Measurements from ENCODE around the gene MSH2.
"Not testable (repeated sequence)": the region's sequence is repeated elsewhere in the genome, so short reads cannot be mapped to it uniquely, and the experiment has no call there.

The MSH2 gene

DNA sequence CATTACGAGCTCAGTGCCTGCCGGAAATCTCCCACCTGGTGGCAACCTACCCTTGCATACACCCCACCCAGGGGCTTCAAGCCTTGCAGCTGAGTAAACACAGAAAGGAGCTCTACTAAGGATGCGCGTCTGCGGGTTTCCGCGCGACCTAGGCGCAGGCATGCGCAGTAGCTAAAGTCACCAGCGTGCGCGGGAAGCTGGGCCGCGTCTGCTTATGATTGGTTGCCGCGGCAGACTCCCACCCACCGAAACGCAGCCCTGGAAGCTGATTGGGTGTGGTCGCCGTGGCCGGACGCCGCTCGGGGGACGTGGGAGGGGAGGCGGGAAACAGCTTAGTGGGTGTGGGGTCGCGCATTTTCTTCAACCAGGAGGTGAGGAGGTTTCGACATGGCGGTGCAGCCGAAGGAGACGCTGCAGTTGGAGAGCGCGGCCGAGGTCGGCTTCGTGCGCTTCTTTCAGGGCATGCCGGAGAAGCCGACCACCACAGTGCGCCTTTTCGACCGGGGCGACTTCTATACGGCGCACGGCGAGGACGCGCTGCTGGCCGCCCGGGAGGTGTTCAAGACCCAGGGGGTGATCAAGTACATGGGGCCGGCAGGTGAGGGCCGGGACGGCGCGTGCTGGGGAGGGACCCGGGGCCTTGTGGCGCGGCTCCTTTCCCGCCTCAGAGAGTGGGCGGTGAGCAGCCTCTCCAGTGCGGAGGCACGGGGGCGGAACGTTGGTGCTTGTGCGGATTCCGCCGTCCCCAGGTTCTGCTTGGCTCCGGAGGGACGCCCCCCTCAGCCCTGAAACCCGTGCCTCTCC, at the start of gene MSH2:
TSS of gene MSH2 (plus strand) at position 352 of the 804 bp plus-strand sequence. CDS start at position 388, 36 bp downstream.
- peak; percentile 98 for DNase-seq

DNA sequence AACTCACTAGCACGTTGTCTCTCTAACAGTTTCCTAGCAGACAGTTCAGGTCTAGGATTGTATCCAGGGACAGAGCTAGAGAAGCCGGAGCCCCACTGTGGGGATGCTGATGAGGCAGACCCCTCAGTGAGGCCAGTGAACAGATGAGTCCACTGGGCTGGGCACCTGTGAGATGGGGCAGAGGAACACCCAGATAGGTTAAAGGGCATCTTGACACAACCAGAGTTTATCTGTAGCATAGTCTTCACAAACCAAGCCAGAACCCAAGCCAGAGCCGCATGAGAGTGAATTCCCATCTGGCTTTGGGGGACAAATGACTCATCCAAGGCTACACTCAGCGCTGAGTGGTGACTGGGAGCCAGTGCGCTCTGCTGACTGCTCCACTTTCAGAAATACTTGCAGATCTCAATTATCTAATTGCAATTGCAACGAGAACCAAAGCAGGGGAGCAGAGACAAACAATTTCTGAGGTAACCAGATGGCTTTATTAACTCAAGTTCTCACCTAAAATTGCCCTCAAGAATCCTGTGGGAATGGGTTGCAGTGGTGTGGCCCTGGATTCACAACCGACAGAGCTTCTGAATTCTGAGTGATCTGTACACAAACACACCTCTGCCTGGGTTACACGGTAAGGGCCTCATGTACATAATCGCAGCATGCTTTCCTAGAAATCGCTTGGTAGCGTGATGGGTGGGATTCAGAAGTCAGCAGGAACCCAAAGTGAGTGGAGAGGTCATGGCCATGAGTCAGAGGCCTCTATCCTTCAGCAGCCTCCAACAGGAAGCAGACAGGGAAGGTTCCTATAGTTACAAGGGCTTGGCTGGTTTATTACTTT, 48.7 kb upstream of the MSH2 start:
- no peak for DNase-seq

DNA sequence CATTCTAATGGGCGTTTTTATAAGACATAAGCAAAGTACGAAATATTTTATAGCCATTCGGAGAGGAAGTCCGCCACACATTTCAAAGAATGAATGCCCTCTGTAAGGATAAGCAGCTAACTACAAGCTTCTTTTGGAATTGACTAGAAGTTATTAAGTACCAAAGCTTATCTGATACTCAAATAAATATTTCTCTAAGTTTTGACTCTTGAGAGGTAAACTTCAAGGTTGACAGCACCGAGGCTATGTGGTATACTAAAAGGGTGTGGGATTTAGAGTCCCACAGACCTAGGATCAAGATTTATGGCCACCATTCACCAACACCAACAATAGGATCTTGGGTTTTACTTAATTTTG, 48.1 kb upstream of the MSH2 start:
- no peak for DNase-seq

DNA sequence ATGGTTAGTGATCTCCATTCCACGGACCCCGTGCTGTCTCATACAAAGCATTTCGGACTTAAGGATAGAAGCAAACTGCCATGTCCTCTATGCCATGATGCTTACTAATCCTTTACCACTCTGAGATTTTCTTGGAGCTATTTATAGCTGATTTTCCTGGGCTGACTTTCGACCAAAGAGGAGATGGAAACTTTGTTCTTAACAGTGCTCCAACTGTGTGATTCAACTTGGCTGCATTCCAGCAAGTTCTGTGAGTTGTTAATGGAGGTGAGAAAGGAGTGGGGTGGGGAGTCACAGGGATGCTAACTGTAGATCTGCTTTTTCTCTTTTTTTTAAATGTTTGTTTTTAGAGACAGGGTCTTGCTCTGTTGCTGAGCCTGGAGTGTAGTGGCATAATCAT, 45.5 kb upstream of the MSH2 start:
- peak; percentile 15 for DNase-seq

DNA sequence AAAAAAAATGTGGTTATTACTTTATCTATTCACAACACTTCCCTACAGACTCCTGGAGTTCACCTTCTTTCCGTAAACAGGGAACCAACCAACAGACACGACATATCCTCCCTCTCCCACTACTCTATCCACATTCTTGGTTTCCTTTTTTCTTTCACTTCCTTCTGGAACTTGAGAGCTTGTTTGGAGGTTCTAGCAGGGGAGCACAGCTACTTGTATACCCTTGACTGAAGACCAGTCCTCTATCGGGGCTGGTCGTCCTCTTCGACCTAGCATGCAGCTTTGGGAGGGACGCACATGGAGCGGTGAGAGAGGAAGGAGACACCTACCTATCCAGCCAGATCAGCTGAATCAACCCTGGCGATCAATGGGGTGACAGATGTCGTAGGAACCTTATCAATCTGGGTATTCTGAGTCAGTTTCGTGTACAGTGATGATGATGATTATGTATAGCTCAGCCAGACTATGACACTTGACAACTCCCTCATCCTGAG, 43.5 kb upstream of the MSH2 start:
- DNase-seq = no peak

DNA sequence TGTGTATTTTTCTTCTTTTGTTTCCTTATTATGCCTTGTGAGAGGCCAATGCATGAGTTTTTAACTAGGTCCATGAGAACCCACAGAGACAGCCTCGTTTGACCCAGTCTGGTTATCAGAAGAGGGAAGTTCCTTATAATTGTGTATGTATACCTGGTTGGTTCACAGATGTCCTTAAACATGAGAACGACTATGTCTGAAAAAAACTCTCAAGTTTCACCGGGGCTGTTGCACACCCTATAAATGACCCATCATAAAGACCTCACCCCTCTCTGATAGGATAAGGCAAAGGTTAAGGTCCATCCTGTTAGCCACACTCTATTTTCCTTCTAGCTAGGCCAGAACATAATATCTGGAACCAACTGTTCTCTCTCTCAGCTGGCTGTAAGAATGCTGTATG, 42.7 kb upstream of the MSH2 start:
- DNase-seq = no peak

DNA sequence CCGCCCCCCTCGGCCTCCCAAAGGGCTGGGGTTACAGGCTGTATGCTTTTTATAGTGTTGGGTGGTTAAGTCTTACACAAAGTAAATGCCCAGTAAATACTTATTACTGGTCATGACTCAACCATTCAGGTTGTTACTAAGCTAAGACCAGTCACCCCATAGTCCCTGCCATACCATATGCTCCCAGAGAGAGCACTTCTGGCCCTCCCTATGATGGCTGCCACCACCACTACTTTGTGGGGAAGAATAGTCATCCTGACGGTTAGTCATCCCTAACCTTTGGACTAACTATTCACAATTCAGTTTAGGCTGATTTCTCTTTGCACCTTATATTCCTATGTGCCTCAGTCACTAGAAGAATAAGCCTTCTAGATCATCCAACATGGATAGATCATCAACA, 42.0 kb upstream of the MSH2 start:
- DNase-seq = no peak

DNA sequence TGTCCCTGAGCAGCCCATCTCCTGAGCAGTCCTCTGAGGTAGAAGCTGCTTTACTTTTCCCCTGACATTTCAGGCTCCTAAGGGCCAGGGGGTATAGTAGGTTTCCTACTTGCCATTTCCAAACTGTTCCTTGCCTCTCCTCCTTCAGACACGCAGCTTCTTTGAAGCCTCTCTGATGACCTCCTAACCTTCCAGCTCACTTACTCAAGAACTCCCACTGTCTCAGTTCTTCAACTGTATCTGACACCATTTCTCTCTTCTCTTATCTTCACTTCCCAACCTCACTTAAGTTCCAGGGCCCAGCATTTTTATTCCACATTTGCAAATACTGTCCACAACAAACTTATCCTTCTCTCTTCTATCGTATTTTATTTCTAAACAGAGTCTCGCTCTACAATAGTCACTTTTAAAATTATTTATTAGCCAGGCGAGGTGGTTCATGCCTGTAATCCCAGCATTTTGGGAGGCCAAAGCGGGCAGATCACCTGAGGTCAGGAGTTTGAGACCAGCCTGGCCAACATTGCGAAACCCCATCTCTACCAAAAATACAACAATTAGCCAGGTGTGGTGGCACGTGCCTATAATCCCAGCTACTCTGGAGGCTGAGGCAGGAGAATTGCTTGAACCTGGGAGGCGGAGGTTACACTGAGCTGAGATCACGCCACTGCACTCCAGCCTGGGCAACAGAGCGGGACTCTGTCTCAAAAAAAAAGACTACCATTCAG, 41.3 kb upstream of the MSH2 start:
- not testable (repeated sequence) for DNase-seq

DNA sequence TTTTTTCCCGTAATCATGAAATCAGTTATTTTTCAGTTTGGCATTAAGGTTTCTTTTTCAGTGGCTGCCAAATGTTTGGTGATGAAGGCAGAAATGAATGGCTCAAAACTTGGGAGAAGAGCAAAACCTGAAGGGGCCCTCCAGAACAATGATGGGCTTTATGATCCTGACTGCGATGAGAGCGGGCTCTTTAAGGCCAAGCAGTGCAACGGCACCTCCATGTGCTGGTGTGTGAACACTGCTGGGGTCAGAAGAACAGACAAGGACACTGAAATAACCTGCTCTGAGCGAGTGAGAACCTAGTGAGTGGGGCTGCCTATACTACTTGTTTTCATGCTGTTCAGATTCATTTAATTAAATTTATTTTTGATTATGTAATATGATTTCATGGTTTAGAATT, 29.2 kb upstream of the MSH2 start:
- DNase-seq = peak; percentile 6

DNA sequence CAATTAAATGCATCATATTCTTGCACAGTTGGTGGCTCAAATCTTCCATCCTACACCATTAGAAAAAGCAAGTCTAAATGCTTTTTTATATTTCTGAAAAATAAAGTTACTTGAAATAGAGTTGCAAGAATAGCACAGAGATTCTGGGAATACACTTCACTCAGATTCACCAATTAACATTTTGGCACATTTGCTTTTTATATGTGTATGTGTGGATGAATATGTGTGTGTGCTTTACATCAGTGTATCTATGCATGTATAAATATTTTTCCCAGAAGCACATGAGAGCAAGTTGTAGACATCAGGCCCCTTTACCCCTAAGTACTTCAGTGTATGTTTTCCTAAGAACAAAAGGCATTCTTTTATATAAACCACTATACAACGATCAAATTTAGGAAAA, 27.6 kb upstream of the MSH2 start:
- DNase-seq = no peak

DNA sequence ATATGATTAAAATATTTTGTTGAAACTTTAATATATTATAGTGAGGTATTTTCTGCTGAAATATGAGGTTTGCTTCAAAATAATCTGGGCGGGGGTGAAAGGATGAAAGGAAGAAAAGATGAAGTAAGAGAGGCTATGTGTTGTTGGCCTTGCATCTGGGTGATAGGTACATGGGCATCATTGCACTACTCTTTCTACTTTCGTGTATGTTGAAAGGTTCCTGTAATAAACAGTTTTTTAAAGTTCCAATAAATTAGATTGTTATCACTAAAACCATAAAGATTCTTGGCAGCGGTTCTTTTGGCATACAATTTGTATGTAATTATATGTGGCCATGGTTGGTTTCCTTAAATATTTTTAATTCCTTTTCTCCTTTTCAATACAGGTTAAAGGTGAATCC, 23.6 kb upstream of the MSH2 start:
- DNase-seq = no peak

DNA sequence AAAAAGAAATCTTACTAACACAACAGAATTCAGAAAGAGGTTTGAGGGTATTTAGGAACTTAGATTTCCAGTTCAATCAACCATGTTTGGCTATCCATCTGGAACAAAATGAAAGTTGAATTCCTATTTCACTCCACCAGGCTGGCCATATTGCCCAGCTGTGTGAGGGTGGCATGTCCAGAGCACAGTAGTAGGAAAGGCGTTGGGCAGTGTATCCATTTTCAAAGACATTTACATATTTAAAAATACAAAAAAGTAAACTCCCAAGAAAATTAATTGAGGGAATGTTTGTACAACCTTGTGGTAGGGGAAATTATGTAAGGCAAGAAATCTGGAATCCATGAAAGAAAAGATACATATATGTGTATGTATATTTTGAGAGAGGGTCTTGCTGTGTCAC, 21.5 kb upstream of the MSH2 start:
- no peak for DNase-seq

DNA sequence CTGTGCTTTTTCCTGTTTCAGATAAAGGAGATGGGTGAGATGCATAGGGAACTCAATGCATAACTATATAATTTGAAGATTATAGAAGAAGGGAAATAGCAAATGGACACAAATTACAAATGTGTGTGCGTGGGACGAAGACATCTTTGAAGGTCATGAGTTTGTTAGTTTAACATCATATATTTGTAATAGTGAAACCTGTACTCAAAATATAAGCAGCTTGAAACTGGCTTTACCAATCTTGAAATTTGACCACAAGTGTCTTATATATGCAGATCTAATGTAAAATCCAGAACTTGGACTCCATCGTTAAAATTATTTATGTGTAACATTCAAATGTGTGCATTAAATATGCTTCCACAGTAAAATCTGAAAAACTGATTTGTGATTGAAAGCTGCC, 16.4 kb upstream of the MSH2 start:
- DNase-seq = no peak

DNA sequence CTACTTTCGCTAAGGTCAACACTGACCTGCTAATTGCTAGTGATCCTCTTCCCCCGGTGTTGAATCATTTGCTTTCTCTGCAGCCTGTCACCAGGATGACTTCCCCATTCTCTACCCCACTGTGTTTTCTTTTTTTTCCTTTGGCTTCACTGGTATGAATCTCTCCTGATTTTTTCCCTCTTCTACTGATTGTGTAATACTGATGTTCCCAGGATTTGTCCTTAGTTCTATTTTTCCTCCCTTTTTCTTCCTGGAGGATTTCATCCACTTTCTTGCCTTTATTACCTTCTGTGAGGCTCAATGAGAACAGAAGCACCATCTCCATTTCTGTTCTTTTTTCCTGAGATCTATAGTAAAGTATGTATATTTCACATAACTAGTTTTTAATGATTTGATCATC, 14.1 kb upstream of the MSH2 start:
- no peak for DNase-seq

DNA sequence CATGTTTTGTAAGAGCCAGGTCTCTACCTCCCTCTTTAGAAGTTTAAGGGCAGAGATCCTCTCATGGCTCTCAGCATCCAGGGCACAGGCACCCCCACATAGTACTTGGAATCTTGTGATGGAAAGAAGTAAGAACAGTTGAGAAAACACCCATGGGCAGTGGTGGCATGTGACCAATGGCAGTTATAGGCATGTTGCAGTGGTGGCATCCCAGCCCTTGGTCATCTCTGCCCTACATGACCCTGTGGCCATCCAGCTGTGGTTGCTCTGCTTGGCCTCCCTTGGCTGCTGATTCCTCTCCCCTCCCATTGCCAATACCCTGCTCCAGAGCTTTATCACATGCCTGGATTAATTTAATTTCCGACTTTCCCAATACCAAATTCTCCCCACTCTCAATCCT, 13.3 kb upstream of the MSH2 start:
- DNase-seq = no peak

DNA sequence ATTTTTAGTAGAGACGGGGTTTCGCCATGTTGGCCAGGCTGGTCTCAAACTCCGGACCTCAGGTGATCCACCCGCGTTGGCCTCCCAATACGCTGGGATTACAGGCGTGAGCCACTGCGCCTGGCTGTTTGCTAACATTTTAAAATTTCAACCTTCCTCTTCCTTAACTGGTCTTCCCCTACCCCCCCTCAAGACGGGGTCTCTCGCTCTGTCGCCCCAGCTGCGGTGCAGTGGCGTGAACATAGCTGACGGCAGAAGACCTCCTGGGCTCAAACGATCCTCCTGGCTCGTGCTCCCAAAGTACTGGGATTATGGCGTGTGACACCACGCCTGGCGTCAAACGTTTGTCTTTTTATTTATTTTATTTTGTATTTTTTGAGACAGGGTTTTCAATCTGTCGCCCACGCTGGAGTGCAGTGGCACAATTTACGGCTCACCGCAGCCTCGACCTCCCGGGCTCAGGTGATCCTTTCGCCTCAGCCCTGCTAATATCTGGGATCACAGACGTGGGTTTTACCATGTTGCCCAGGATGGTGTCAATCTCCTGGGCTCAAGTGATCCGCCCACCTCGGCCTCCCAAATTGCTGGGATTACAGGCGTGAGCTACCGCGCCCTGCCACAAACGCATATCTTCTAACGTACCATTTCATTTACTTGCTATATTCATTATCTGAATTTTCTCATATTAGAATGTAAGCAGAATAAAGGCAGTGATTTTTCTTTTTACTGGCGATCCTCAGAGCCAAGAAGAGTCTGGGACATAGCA, 984 bp upstream of the MSH2 start:
- no peak for DNase-seq

DNA sequence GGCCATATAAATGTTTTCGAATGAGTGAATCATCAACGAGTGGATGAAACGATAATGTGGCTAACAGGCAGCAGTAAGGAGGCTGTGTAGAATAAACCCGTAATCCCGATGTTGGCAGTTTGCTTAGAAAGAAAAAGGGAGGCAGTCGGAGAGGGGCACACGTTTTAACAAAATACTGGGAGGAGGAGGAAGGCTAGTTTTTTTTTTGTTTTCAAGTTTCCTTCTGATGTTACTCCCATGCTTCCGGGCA, 476 bp upstream of the MSH2 start:
- DNase-seq = no peak

DNA sequence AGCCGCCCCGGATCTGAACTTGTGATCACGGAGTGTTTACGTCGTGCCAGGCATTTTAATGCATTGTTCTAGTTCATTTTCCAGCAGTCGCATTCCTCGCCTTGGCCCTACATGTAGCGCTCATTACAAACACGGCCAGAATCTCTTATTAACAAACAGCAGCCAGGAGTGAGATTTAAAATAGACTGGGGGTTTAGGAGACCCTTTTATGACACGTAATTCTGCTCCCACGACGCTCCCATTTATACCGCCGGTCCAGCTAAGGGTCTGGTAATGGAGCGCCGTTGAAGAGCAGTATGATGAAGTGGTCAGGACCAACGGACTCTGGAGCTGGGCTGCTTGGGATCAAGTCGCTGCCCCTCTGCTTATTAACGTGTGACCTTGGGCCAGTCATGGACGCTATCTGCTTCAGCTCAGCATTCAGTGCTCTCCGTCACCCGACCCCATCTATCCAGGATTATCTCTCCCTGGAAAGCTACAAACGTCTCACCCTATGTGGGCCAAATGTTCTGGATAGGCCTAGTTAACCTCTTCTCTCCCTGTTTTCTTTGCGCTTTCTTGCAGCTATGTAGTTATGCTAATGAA, 745 bp downstream of the MSH2 start:
- DNase-seq = no peak

DNA sequence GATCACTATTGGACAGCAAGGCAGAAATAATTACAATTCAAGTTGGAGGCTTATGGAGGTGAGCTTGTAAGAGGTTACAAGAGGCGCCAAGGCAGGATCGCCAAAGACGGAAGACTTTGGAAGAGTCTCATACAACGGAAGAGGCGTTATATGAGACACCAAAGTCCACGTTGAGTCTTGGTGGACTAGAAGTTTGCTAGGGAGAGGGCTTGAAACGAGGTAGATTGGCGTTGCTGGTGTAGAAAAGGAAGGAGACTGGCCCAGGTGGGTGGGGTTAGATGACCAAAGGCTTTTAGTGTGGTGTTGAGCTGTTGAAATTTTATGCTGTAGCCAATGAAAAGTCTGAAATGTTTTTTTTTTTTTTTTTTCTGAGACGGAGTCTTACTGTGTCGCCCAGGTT, 1.4 kb downstream of the MSH2 start:
- no peak for DNase-seq

DNA sequence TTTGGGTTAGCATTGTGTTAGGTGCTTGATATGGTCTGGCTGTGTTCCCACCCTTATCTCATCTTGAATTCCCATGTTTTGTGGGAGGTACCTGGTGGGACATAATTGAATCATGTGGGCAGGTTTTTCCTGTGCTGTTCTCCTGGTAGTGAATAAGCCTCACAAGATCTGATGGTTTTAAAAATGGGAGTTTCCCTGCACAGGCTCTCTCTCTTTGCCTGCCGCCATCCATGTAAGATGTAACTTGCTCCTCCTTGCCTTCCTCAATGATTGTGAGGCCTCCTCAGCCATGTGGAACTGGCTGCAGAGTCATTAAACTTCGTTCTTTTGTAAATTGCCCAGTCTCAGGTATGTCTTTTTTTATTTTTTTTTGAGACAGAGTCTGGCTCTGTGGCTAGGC, 2.8 kb downstream of the MSH2 start:
- no peak for DNase-seq

DNA sequence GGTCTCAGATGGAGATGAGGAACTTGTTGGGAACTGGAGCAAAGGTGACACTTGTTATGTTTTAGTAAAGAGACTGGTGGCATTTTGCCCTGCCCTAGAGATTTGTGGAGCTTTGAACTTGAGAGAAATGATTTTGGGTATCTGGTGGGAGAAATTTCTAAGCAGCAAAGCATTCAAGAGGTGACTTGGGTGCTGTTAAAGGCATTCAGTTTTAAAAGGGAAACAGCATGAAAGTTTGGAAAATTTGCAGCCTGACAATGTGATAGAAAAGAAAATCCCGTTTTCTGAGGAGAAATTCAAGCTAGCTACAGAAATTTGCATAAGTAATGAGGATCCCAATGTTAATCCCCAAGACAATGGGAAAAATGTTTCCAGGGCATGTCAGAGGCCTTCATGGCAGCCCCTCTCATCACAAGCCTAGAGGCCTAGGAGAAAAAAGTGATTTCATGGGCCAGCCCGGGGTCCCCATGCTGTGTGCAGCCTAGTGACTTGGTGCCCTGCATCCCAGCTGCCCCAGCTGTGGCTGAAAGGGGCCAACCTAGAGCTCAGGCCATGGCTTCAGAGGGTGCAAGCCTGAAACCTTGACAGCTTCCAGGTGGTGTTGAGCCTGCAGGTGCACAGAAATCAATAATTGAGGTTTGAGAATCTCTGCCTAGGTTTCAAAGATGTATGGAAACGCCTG, 3.8 kb downstream of the MSH2 start:
- DNase-seq = not testable (repeated sequence)

DNA sequence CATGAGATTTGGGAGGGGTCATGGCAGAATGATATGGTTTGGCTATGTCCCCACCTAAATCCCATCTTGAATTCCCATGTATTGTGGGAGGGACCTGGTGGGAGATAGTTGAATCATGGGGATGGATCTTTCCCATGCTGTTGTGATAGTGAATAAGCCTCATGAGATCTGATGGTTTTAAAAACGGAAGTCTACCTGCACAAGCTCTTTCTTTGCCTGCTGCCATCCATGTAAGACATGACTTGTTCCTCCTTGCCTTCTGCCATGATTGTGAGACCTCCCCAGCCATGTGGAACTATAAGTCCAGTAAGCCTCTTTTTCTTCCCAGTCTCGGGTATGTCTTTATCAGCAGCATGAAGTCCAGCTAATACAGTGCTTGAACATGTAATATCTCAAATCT, 5.0 kb downstream of the MSH2 start:
- DNase-seq = not testable (repeated sequence)
